K562 (cell line): ENCODE measurements around the gene THADA.

Source experiments
- BDP1 ChIP-seq: IDR thresholded peaks from 3 replicates; pipeline ENCODE4 v1.6.1; 2011; ENCODE audit not compliant: insufficient read length, insufficient read depth
- CBX3 ChIP-seq, 2 experiments: IDR thresholded peaks; 1 replicate in 1 of 2; 2 replicates in 1 of 2; pipeline ENCODE4 v1.6.1; 2012; ENCODE audit warnings: inconsistent platforms in 2 of 2, low read length in 2 of 2, borderline replicate concordance in 1 of 2, control low read depth in 1 of 2
- HCFC1 ChIP-seq: IDR thresholded peaks from 2 replicates; pipeline ENCODE4 v1.6.1; 2012; ENCODE audit warnings: low read depth, low read length, improper control_type of control experiment
- HDAC6 ChIP-seq: IDR thresholded peaks from 2 replicates; pipeline ENCODE4 v1.6.1; 2012; ENCODE audit warnings: low read depth, mild to moderate bottlenecking, control low read depth, inconsistent platforms, low read length, moderate library complexity
- NCOA2 ChIP-seq, 2 experiments: fragments of 450-650 bp; IDR thresholded peaks; 2 replicates each; pipeline ENCODE4 v1.6.1; 2018; ENCODE audit warnings: mild to moderate bottlenecking in 2 of 2, moderate library complexity in 1 of 2; ENCODE audit not compliant: partially characterized antibody in 2 of 2
- SPI1 ChIP-seq: IDR thresholded peaks from 2 replicates; pipeline ENCODE4 v1.6.1; 2011; ENCODE audit warnings: low read depth, low read length, control low read depth, borderline replicate concordance
- TAF1 ChIP-seq: IDR thresholded peaks from 2 replicates; pipeline ENCODE4 v1.6.1; 2011; ENCODE audit warnings: mild to moderate bottlenecking, low read length, moderate library complexity; ENCODE audit not compliant: insufficient read depth, control insufficient read depth, severe bottlenecking; ENCODE audit errors: extremely low read depth
- TBP ChIP-seq: optimal IDR thresholded peaks from 2 replicates; pipeline ENCODE3; 2011; ENCODE audit warnings: low read depth, low read length, improper control_type of control experiment
- TF ChIP-seq, protein P1 (sequence below): sonication (generic); formaldehyde crosslinking; IDR thresholded peaks from 2 replicates; pipeline ENCODE4 v1.9.0; 2022; ENCODE audit warnings: mild to moderate bottlenecking, missing genetic modification reagents
- TF ChIP-seq, protein P2 (sequence below), 2 experiments: fragments of 450-650 bp; formaldehyde crosslinking in 1 of 2; IDR thresholded peaks; 2 replicates each; pipeline versions ENCODE4 v1.4.0 to v1.6.1; 2014 to 2020; ENCODE audit warnings: mild to moderate bottlenecking in 2 of 2, borderline replicate concordance in 1 of 2, low read depth in 1 of 2
- TF ChIP-seq, protein P3 (sequence below), 3 experiments: IDR thresholded peaks in 2 of 3; conservative IDR thresholded peaks in 1 of 3; 2 replicates each; pipeline ENCODE4 v1.5.1; 2011 to 2012; ENCODE audit warnings: low read length in 3 of 3, mild to moderate bottlenecking in 3 of 3, control low read depth in 2 of 3, improper control_type of control experiment in 1 of 3, inconsistent platforms in 1 of 3, low read depth in 1 of 3, mixed read lengths in 1 of 3, moderate library complexity in 1 of 3; ENCODE audit not compliant: insufficient read depth in 2 of 3
- TF ChIP-seq, protein P4 (sequence below): fragments of 150-350 bp; IDR thresholded peaks from 2 replicates; pipeline ENCODE4 v1.6.1; 2014; ENCODE audit warnings: low read depth, mild to moderate bottlenecking, low read length, borderline replicate concordance

DNA sequence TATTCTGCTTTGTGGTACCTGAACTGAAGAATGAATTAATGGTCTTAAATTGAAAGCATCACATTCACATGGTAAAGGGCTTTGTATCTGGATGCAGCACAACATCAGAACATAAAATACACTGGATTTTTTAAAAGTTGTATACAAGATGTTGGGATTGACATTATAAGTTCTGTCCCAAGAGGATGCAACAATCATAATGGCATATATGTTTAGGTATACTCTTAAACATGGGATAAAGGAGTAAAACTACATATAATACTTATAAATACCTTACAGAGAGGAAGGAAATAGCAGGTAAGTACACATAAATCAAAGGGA, 171.9 kb downstream of the THADA start:
- TF ChIP-seq, protein P1, sequence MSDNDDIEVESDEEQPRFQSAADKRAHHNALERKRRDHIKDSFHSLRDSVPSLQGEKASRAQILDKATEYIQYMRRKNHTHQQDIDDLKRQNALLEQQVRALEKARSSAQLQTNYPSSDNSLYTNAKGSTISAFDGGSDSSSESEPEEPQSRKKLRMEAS (CRISPR knock-in tag) = no peak
- TF ChIP-seq TAF1 (no peak), SPI1 (no peak), HDAC6 (no peak), CBX3 (IDR thresholded peaks at IDR 0.05; ENCODE audit: borderline replicate concordance in 1 of 2, low read length in 2 of 2) (no peak), HCFC1 (no peak), BDP1 (no peak), TBP (no peak), NCOA2 (IDR thresholded peaks at IDR 0.05; ENCODE audit: partially characterized antibody in 2 of 2) (no peak)
- TF ChIP-seq, protein P2, sequence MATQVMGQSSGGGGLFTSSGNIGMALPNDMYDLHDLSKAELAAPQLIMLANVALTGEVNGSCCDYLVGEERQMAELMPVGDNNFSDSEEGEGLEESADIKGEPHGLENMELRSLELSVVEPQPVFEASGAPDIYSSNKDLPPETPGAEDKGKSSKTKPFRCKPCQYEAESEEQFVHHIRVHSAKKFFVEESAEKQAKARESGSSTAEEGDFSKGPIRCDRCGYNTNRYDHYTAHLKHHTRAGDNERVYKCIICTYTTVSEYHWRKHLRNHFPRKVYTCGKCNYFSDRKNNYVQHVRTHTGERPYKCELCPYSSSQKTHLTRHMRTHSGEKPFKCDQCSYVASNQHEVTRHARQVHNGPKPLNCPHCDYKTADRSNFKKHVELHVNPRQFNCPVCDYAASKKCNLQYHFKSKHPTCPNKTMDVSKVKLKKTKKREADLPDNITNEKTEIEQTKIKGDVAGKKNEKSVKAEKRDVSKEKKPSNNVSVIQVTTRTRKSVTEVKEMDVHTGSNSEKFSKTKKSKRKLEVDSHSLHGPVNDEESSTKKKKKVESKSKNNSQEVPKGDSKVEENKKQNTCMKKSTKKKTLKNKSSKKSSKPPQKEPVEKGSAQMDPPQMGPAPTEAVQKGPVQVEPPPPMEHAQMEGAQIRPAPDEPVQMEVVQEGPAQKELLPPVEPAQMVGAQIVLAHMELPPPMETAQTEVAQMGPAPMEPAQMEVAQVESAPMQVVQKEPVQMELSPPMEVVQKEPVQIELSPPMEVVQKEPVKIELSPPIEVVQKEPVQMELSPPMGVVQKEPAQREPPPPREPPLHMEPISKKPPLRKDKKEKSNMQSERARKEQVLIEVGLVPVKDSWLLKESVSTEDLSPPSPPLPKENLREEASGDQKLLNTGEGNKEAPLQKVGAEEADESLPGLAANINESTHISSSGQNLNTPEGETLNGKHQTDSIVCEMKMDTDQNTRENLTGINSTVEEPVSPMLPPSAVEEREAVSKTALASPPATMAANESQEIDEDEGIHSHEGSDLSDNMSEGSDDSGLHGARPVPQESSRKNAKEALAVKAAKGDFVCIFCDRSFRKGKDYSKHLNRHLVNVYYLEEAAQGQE (IDR thresholded peaks at IDR 0.05; ENCODE audit: borderline replicate concordance) = no peak
- TF ChIP-seq, protein P2 (CRISPR knock-in tag; IDR thresholded peaks at IDR 0.05; ENCODE audit: low read depth) = no peak
- TF ChIP-seq, protein P3, sequence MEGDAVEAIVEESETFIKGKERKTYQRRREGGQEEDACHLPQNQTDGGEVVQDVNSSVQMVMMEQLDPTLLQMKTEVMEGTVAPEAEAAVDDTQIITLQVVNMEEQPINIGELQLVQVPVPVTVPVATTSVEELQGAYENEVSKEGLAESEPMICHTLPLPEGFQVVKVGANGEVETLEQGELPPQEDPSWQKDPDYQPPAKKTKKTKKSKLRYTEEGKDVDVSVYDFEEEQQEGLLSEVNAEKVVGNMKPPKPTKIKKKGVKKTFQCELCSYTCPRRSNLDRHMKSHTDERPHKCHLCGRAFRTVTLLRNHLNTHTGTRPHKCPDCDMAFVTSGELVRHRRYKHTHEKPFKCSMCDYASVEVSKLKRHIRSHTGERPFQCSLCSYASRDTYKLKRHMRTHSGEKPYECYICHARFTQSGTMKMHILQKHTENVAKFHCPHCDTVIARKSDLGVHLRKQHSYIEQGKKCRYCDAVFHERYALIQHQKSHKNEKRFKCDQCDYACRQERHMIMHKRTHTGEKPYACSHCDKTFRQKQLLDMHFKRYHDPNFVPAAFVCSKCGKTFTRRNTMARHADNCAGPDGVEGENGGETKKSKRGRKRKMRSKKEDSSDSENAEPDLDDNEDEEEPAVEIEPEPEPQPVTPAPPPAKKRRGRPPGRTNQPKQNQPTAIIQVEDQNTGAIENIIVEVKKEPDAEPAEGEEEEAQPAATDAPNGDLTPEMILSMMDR (IDR thresholded peaks at IDR 0.05 in 2 of 3, conservative IDR thresholded peaks at IDR 0.05 in 1 of 3; ENCODE audit: insufficient read depth in 2 of 3, low read depth in 1 of 3, low read length in 3 of 3) = no peak
- TF ChIP-seq, protein P4, sequence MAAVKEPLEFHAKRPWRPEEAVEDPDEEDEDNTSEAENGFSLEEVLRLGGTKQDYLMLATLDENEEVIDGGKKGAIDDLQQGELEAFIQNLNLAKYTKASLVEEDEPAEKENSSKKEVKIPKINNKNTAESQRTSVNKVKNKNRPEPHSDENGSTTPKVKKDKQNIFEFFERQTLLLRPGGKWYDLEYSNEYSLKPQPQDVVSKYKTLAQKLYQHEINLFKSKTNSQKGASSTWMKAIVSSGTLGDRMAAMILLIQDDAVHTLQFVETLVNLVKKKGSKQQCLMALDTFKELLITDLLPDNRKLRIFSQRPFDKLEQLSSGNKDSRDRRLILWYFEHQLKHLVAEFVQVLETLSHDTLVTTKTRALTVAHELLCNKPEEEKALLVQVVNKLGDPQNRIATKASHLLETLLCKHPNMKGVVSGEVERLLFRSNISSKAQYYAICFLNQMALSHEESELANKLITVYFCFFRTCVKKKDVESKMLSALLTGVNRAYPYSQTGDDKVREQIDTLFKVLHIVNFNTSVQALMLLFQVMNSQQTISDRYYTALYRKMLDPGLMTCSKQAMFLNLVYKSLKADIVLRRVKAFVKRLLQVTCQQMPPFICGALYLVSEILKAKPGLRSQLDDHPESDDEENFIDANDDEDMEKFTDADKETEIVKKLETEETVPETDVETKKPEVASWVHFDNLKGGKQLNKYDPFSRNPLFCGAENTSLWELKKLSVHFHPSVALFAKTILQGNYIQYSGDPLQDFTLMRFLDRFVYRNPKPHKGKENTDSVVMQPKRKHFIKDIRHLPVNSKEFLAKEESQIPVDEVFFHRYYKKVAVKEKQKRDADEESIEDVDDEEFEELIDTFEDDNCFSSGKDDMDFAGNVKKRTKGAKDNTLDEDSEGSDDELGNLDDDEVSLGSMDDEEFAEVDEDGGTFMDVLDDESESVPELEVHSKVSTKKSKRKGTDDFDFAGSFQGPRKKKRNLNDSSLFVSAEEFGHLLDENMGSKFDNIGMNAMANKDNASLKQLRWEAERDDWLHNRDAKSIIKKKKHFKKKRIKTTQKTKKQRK = no peak
